ENCODE results near the gene NRN1. TPM values are rescaled to one million over a fixed set of nuclear protein-coding genes. Genes with fewer than 3 reads are reported as not detected.

The NRN1 gene
- 83.3 TPM for total RNA-seq

GRCh38 chr6:6006428-6007365 lies at the start of gene NRN1:
Gene NRN1 (minus strand): TSS chr6:6006925. CDS start chr6:6006749, 176 bp downstream.

